Muscle layer of colon (tissue), 2 donors: ENCODE results near the gene WRAP73.

ENCODE experiments used
- H3K27ac ChIP-seq: one replicate; pipeline ENCODE4 v1.7.0; 2013; ENCODE audit warnings: low read depth, mild to moderate bottlenecking, low read length, moderate library complexity
- H3K27me3 ChIP-seq, 2 donors: one replicate each; pipeline ENCODE4 v1.7.0; 2013; ENCODE audit warnings: low read length in 2 of 2, mild to moderate bottlenecking in 2 of 2; ENCODE audit not compliant: insufficient read depth in 2 of 2, control insufficient read depth in 1 of 2
- H3K36me3 ChIP-seq: one replicate; pipeline ENCODE4 v1.7.0; 2013; ENCODE audit warnings: mild to moderate bottlenecking, low read length; ENCODE audit not compliant: insufficient read depth
- H3K4me1 ChIP-seq: one replicate; pipeline ENCODE4 v1.7.0; 2013; ENCODE audit warnings: mild to moderate bottlenecking, low read length; ENCODE audit not compliant: insufficient read depth
- H3K4me3 ChIP-seq, 2 donors: one replicate each; pipeline ENCODE4 v1.7.0; 2013; ENCODE audit warnings: low read length in 2 of 2, low read depth in 1 of 2, mild to moderate bottlenecking in 1 of 2, moderate library complexity in 1 of 2
- H3K9ac ChIP-seq: one replicate; pipeline ENCODE4 v1.7.0; 2013; ENCODE audit warnings: low read length
- H3K9me3 ChIP-seq: one replicate; pipeline ENCODE4 v1.7.0; 2013; ENCODE audit warnings: mild to moderate bottlenecking, low read length
- donor health status: abdominal sarcoma.
- donor health status: Adenocarcinoma of cecum.

The WRAP73 gene

GRCh38 chr1:3690282-3691065, 40.6 kb upstream of the WRAP73 start:
- H3K36me3 ChIP-seq: no peaks in the 10 kb centered on the region
- H3K4me1 ChIP-seq: no peaks in the 10 kb centered on the region
- peaks cover 0 to 15% of the 10 kb centered on the region in 2 donors for H3K27me3 ChIP-seq
- H3K4me3 ChIP-seq: no peak overlapping the region
- no peak overlapping the region for H3K9ac ChIP-seq
- no peaks in the 10 kb centered on the region for H3K9me3 ChIP-seq
- H3K27ac ChIP-seq: no peak overlapping the region

DNA sequence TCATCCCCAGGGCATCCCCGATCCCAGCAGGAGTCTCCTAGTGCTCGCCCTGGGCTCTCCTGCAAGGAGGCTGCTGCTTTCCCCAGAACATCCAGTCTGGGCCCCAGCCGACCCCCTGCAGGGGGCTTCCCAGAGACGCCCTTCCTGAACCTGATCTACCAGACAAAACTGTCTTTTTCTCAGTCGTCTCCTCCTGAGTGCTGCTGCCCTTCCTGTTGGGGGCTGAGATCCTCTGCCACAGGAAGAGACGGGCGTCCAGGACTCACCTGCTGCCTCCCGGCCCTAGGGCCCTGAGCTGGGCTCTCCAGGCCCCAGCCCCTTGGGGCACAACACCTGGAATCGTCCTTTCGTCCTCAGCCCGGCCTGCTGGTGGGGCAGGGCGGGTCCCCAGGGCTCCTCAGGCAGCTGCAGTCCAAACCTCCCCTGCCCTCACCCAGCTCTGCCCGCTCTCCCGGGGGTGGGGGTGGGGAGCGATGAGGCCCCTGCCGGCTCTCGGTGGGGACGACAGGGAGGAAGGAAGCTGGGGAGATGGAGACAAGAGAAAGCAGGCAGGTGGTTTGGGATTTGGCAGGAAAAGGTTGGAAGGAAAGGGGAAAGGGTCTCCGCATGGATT, 39.3 kb upstream of the WRAP73 start:
- no peak overlapping the region for H3K9ac ChIP-seq
- no peaks in the 10 kb centered on the region for H3K9me3 ChIP-seq
- H3K36me3 ChIP-seq: no peaks in the 10 kb centered on the region
- H3K27me3 ChIP-seq: peaks cover 0 to 17% of the 10 kb centered on the region in 2 donors
- no peak overlapping the region for H3K4me3 ChIP-seq
- no peaks in the 10 kb centered on the region for H3K4me1 ChIP-seq
- no peak overlapping the region for H3K27ac ChIP-seq

DNA sequence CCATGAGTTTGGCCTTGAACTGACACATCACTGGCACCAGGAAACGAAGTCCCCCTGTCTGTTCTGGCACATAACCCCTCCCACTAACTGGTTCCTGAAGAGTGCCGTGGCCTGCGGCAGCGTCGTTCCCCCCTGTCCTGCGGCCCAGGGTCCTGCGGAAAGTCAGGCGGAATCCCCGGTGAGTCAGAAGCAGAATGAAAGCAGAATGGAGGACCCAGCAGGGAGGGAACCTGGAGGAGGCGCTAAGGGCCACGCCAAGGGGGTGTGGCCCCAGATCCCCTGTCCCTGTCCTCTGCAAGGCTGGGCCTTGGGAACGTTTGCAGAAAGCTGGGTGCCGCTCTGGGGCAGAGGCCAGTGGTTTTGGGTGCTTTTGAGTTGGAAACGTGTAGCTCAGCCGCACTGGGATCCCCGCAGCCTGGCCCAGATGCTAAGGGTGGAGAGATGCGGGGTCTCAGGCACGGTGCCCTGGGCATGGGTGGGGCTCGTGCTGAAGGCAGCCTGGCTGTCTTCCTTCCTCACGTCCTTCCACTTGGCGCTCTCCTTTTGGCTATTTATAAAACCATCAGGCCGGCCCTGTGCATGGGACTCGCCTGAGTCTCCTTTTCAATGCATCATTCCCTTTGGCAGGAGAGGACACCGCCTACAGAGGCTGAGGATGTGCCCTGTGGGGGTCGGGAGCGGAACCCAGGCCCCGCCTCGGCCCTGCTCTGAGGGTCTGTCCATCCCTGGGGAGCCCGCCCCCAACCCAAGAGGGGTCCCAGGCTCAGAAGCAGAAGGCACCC, 38.6 kb upstream of the WRAP73 start:
- Histone ChIP-seq H3K27ac (no peak overlapping the region), H3K9me3 (no peaks in the 10 kb centered on the region), H3K9ac (no peak overlapping the region), H3K27me3 (peaks cover 0 to 24% of the 10 kb centered on the region in 2 donors), H3K4me1 (no peaks in the 10 kb centered on the region), H3K36me3 (no peaks in the 10 kb centered on the region), H3K4me3 (no peak overlapping the region)

DNA sequence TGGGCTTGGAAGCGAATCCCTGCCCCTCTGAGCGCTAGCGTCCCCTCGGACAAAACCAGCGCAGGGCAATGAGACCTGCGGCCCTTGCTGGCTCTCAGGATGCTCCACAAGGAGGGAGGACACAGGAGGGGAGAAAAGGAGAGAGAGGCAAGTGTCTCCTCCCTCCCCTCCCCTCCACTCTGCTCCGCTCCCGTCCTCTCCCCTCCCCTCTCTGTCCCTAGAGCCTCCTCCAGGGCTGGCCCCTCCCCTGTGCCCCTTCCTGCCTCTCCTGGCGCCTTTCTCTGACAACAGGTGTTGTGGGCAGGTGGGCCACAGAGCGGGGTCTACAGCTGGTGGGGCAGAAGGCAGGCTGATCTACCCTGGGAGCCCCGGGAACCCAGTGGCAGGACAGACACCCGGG, 37.6 kb upstream of the WRAP73 start:
- H3K36me3 ChIP-seq: no peaks in the 10 kb centered on the region
- no peaks in the 10 kb centered on the region for H3K9me3 ChIP-seq
- no peak overlapping the region for H3K9ac ChIP-seq
- no peaks in the 10 kb centered on the region for H3K4me1 ChIP-seq
- H3K4me3 ChIP-seq: no peak overlapping the region
- peaks cover 0 to 25% of the 10 kb centered on the region in 2 donors for H3K27me3 ChIP-seq
- H3K27ac ChIP-seq: no peak overlapping the region

DNA sequence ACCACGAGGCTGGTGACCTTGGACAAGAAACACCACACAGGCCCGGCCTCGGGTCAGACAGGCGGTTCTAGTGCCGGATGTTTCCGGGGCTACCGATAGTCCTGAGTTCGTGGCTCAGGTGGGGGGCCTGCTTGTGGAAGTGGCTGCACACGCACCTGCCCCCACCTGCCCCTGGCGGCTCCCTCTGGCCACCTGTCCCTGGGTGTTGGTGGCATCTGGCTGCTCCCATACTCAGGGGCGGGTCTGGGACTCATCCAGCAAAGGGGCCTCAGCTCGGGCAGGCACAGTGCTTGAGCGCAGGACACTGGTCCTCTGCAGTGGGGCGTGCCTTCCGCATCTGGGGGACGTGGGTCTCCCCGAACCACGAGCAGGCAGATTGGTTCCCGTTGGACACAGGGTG, 36.0 kb upstream of the WRAP73 start:
- H3K9ac ChIP-seq: no peak overlapping the region
- H3K9me3 ChIP-seq: no peaks in the 10 kb centered on the region
- peaks cover 0 to 30% of the 10 kb centered on the region in 2 donors for H3K27me3 ChIP-seq
- no peaks in the 10 kb centered on the region for H3K4me1 ChIP-seq
- H3K27ac ChIP-seq: no peak overlapping the region
- no peaks in the 10 kb centered on the region for H3K36me3 ChIP-seq
- no peak overlapping the region for H3K4me3 ChIP-seq

GRCh38 chr1:3685222-3685621, 35.3 kb upstream of the WRAP73 start:
- Histone ChIP-seq H3K27me3 (peaks cover 0 to 30% of the 10 kb centered on the region in 2 donors), H3K4me1 (no peaks in the 10 kb centered on the region), H3K36me3 (no peaks in the 10 kb centered on the region), H3K9ac (no peak overlapping the region), H3K4me3 (no peak overlapping the region), H3K9me3 (no peaks in the 10 kb centered on the region), H3K27ac (no peak overlapping the region)

GRCh38 chr1:3683992-3684391, 34.1 kb upstream of the WRAP73 start:
- H3K4me3 ChIP-seq: no peak overlapping the region
- no peaks in the 10 kb centered on the region for H3K4me1 ChIP-seq
- peaks cover 0 to 23% of the 10 kb centered on the region in 2 donors for H3K27me3 ChIP-seq
- no peaks in the 10 kb centered on the region for H3K36me3 ChIP-seq
- no peak overlapping the region for H3K9ac ChIP-seq
- no peaks in the 10 kb centered on the region for H3K9me3 ChIP-seq
- H3K27ac ChIP-seq: no peak overlapping the region

- Histone ChIP-seq H3K27ac (no peak overlapping the region), H3K36me3 (no peaks in the 10 kb centered on the region), H3K27me3 (peaks cover 0 to 30% of the 10 kb centered on the region in 2 donors), H3K9ac (no peak overlapping the region), H3K4me3 (no peak overlapping the region), H3K9me3 (no peaks in the 10 kb centered on the region), H3K4me1 (no peaks in the 10 kb centered on the region)
These were observed 33.3 kb upstream of the WRAP73 start for GRCh38 chr1:3683197-3683596.

DNA sequence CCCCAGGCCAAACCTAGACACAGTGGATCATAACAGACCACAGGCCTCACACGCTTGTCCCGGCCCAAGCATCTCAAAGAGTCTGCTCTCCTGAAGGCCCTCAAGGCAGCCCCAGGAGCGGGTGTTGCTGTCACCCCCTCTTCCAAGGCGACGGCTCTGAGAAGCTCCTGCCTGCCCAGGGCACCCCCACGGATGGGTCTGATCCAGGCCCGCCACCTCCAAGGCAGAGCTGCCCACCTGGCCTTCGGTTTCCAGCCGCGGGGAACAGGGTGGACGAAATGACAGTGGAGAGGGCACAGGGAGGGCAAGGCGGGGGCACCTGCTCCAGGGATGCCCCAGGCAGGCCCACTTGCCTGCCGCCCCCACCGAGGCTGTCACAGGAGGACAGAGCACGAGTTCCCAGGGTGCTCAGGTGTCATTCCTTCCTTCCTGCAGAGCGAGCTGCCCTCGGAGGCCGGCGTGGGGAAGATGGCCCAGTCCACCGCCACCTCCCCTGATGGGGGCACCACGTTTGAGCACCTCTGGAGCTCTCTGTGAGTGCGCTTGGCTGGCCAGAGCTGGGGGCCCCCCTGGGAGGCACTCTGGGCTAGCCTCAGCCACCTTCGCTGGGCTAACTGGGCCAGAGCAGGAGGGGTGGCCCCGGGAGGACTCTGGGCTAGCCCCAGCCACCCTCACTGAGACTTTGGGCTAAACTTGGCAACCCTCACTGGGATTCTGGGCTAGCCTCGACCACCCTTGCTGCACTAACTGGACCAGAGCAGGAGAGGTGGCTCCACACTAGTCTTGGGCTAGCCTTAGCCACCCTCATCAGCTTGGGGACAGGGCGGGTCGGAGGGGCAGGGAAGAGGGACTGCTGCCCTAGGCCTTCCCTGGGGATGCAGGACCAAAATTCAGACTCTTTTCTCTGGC, 32.2 kb upstream of the WRAP73 start:
- H3K9me3 ChIP-seq: no peaks in the 10 kb centered on the region
- peaks cover 0 to 30% of the 10 kb centered on the region in 2 donors for H3K27me3 ChIP-seq
- H3K4me1 ChIP-seq: no peaks in the 10 kb centered on the region
- no peaks in the 10 kb centered on the region for H3K36me3 ChIP-seq
- no peak overlapping the region for H3K4me3 ChIP-seq
- no peak overlapping the region for H3K27ac ChIP-seq
- H3K9ac ChIP-seq: no peak overlapping the region

GRCh38 chr1:3681231-3681897, 31.5 kb upstream of the WRAP73 start:
- Histone ChIP-seq H3K9ac (no peak overlapping the region), H3K36me3 (no peaks in the 10 kb centered on the region), H3K27ac (no peak overlapping the region), H3K27me3 (peaks cover 0 to 30% of the 10 kb centered on the region in 2 donors), H3K4me1 (no peaks in the 10 kb centered on the region), H3K4me3 (no peak overlapping the region), H3K9me3 (no peaks in the 10 kb centered on the region)
